ENCODE data around the gene PCDHGA7.
"Not testable (repeated sequence)": the region's sequence is repeated elsewhere in the genome, so short reads cannot be mapped to it uniquely, and the experiment has no call there.

PCDHGA7 gene

DNA sequence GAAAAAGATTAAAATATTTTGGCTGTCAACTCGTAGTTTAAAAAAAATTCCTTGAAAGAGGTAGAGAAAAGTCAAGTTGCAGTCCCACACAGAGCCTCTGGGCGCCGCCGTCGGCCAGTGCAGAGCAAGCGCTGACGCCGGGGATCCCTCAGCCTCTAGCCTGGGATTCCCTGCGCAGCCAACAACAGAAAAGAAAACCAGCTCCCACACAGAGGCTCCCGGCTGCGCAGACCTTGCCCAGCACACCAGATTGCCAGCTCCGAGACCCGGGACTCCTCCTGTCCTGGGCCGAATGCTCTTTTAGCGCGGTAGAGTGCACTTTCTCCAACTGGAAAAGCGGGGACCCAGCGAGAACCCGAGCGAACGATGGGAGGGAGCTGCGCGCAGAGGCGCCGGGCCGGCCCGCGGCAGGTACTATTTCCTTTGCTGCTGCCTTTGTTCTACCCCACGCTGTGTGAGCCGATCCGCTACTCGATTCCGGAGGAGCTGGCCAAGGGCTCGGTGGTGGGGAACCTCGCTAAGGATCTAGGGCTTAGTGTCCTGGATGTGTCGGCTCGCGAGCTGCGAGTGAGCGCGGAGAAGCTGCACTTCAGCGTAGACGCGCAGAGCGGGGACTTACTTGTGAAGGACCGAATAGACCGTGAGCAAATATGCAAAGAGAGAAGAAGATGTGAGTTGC lies 35.1 kb downstream of the PCDHGA7 start, which contains the start of gene PCDHGB7:
TSS of gene PCDHGB7 (plus strand) at position 184 of the 679 bp plus-strand sequence. CDS start at position 367, 183 bp downstream.
- not testable (repeated sequence) for H3K27ac ChIP-seq
- TF ChIP-seq, protein P1, sequence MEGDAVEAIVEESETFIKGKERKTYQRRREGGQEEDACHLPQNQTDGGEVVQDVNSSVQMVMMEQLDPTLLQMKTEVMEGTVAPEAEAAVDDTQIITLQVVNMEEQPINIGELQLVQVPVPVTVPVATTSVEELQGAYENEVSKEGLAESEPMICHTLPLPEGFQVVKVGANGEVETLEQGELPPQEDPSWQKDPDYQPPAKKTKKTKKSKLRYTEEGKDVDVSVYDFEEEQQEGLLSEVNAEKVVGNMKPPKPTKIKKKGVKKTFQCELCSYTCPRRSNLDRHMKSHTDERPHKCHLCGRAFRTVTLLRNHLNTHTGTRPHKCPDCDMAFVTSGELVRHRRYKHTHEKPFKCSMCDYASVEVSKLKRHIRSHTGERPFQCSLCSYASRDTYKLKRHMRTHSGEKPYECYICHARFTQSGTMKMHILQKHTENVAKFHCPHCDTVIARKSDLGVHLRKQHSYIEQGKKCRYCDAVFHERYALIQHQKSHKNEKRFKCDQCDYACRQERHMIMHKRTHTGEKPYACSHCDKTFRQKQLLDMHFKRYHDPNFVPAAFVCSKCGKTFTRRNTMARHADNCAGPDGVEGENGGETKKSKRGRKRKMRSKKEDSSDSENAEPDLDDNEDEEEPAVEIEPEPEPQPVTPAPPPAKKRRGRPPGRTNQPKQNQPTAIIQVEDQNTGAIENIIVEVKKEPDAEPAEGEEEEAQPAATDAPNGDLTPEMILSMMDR (conservative IDR thresholded peaks at IDR 0.05), result peak; percentile 50

DNA sequence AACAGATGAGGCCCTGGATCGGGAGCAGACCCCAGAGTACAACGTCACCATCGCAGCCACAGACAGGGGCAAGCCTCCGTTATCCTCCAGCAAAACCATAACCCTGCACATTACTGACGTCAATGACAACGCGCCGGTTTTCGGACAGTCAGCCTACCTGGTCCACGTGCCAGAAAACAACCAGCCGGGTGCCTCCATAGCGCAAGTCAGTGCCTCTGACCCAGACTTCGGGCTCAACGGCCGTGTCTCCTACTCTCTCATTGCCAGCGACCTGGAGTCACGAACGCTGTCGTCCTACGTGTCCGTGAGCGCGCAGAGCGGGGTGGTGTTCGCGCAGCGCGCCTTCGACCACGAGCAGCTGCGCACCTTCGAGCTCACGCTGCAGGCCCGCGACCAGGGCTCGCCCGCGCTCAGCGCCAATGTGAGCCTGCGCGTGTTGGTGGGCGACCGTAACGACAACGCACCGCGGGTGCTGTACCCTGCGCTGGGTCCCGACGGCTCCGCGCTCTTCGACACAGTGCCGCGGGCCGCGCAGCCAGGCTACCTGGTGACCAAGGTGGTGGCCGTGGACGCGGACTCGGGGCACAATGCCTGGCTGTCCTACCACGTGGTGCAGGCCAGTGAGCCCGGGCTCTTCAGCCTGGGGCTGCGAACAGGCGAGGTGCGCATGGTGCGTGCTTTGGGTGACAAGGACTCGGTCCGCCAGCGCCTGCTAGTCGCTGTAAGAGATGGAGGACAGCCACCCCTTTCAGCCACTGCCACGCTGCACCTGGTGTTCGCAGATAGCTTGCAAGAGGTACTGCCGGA lies 36.7 kb downstream of the PCDHGA7 start:
- H3K27ac ChIP-seq, result no peak overlapping the region
- TF ChIP-seq, protein P1 (conservative IDR thresholded peaks at IDR 0.05), result no peak

DNA sequence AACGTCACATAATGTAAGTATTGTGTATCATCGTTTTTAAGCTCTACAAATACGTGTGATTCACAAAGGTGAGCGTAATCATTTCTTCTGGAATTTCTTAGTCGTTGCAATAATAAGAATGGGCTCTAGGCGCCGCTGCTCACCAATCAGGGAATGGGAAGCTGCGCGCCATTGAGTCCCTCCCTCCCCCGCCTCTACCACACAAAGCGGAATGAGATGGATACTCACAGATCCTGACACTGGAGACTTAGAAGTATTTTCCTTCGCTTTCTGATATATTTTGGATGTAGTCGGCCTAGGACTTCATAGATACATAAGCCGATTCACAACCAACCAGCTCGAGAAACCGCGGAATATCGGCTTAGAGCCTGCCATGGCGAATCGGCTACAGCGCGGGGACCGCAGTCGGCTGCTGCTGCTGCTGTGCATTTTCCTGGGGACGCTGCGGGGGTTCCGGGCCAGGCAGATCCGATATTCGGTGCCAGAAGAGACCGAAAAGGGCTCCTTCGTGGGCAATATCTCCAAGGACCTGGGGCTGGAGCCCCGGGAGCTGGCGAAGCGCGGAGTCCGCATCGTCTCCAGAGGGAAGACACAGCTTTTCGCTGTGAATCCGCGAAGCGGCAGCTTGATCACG lies 38.4 kb downstream of the PCDHGA7 start, which contains the start of gene PCDHGA11:
TSS of gene PCDHGA11 (plus strand) at position 197 of the 634 bp plus-strand sequence. CDS start at position 374, 177 bp downstream.
- no peak within 1 kb of the TSS for H3K27ac ChIP-seq
- TF ChIP-seq, protein P1 (conservative IDR thresholded peaks at IDR 0.05), result 0 out of 2 replicates have a peak, but pooled peaks have one; percentile 5

DNA sequence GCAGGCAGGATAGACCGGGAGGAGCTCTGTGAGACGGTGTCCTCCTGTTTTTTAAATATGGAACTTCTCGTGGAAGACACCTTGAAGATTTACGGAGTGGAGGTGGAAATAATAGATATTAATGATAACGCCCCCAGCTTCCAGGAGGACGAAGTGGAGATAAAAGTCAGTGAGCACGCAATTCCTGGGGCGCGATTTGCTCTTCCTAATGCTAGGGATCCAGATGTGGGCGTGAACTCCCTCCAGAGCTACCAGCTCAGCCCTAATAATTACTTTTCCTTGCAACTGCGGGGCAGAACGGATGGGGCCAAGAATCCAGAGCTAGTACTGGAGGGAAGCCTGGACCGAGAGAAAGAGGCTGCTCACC lies 38.9 kb downstream of the PCDHGA7 start:
- TF ChIP-seq, protein P1 (conservative IDR thresholded peaks at IDR 0.05), result no peak
- no peak overlapping the region for H3K27ac ChIP-seq

DNA sequence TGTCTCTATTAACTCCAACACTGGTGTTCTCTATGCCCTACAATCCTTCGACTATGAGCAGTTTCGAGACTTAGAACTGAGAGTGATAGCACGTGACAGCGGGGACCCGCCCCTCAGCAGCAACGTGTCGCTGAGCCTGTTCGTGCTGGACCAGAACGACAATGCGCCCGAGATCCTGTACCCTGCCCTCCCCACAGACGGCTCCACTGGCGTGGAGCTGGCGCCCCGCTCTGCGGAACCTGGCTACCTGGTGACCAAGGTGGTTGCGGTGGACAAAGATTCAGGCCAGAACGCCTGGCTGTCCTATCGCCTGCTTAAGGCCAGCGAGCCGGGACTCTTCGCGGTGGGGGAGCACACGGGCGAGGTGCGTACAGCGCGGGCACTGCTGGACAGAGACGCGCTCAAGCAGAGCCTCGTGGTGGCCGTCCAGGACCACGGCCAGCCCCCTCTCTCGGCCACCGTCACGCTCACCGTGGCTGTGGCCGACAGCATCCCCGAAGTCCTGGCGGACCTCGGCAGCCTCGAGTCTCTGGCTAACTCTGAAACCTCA lies 40.3 kb downstream of the PCDHGA7 start:
- TF ChIP-seq, protein P1 (conservative IDR thresholded peaks at IDR 0.05), result no peak

DNA sequence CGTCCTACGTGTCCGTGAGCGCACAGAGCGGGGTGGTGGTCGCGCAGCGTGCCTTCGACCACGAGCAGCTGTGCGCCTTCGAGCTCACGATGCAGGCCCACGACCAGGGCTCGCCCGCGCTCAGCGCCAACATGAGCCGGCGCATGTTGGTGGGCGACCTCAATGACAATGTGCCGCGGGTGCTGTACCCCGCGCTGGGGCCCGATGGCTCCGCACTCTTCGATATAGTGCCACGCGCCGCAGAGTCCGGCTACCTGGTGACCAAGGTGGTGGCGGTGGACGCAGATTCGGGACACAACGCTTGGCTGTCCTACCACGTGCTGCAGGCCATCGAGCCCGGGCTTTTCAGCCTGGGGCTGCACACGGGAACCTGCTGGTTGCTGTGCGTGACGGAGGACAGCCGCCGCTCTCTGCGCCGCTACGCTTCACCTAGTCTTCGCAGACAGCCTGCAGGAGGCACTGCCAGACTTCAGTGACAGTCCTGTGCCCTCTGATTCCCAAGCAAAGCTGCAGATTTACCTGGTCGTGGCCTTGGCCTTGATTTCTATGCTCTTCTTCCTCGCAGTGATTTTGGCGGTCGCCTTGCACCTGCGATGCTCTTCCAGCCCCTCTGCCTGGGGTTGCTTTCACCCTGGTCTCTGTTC lies 45.4 kb downstream of the PCDHGA7 start:
- TF ChIP-seq, protein P1 (conservative IDR thresholded peaks at IDR 0.05), result no peak
- H3K27ac ChIP-seq, result no peak overlapping the region

More for the DNA sequence above, 40.3 kb downstream of the PCDHGA7 start:
- H3K27ac ChIP-seq, result no peak overlapping the region

Data from VCaP (cell line).